H9 (cell line): Measurements from ENCODE around the gene RAB3A. TPM values are rescaled to one million over a fixed set of nuclear protein-coding genes. Genes with fewer than 3 reads are reported as not detected.
A peak's percentile ranks its signal among the peaks of the same experiment; 100 is the strongest.

ENCODE experiments used
- DNase-seq: peaks from one replicate; pipeline ENCODE4 v3.0.0-alpha.2; 2017
- H2AFZ ChIP-seq: one replicate; pipeline ENCODE4 v1.6.1; 2013; ENCODE audit warnings: mild to moderate bottlenecking, low read length, control low read depth, moderate library complexity
- H2AK5ac ChIP-seq: 2 replicates; pipeline ENCODE4 v1.6.1; 2013; ENCODE audit warnings: low read length, control low read depth, mixed read lengths; ENCODE audit not compliant: insufficient read length
- H2BK120ac ChIP-seq: one replicate; pipeline ENCODE4 v1.6.1; 2013; ENCODE audit warnings: low read depth, mild to moderate bottlenecking, low read length, control low read depth, inconsistent platforms; ENCODE audit not compliant: poor library complexity, severe bottlenecking
- H2BK12ac ChIP-seq: 2 replicates; pipeline ENCODE4 v1.6.1; 2013; ENCODE audit warnings: low read length, control low read depth, mixed read lengths, low read depth; ENCODE audit not compliant: insufficient read length
- H2BK15ac ChIP-seq: 2 replicates; pipeline ENCODE4 v1.6.1; 2013; ENCODE audit warnings: low read depth, low read length, control low read depth
- H2BK20ac ChIP-seq: one replicate; pipeline ENCODE4 v1.6.1; 2013; ENCODE audit warnings: low read depth, mild to moderate bottlenecking, low read length, control low read depth, inconsistent platforms; ENCODE audit not compliant: poor library complexity, severe bottlenecking
- H2BK5ac ChIP-seq: 2 replicates; pipeline ENCODE4 v1.6.1; 2013; ENCODE audit warnings: low read length, control low read depth, mixed read lengths; ENCODE audit not compliant: insufficient read length
- H3K14ac ChIP-seq: 2 replicates; pipeline ENCODE4 v1.6.1; 2013; ENCODE audit warnings: low read length, control low read depth; ENCODE audit not compliant: insufficient read depth
- H3K18ac ChIP-seq: 2 replicates; pipeline ENCODE4 v1.6.1; 2013; ENCODE audit warnings: low read depth, mild to moderate bottlenecking, mixed read lengths, low read length, control low read depth; ENCODE audit not compliant: insufficient read length
- H3K23ac ChIP-seq: 2 replicates; pipeline ENCODE4 v1.6.1; 2013; ENCODE audit warnings: low read length, control low read depth, mixed read lengths, low read depth; ENCODE audit not compliant: insufficient read length
- H3K23me2 ChIP-seq: 2 replicates; pipeline ENCODE4 v1.6.1; 2013; ENCODE audit warnings: low read depth, mild to moderate bottlenecking, mixed read lengths, low read length, control low read depth; ENCODE audit not compliant: insufficient read length, poor library complexity, severe bottlenecking
- H3K27ac ChIP-seq: 2 replicates; pipeline ENCODE4 v1.5.1; 2013; ENCODE audit warnings: low read length, control low read depth, mixed read lengths, low read depth; ENCODE audit not compliant: insufficient read length
- H3K27me3 ChIP-seq: 2 replicates; pipeline ENCODE4 v1.6.1; 2013; ENCODE audit warnings: low read length, control low read depth, inconsistent platforms; ENCODE audit not compliant: insufficient read depth
- H3K4ac ChIP-seq: 2 replicates; pipeline ENCODE4 v1.6.1; 2013; ENCODE audit warnings: low read depth, mild to moderate bottlenecking, control low read depth, inconsistent platforms, low read length, moderate library complexity
- H3K4me1 ChIP-seq: 2 replicates; pipeline ENCODE4 v1.6.1; 2013; ENCODE audit warnings: low read length, control low read depth, inconsistent platforms; ENCODE audit not compliant: insufficient read depth
- H3K4me2 ChIP-seq: 2 replicates; pipeline ENCODE4 v1.6.1; 2013; ENCODE audit warnings: low read length, control low read depth, mixed read lengths; ENCODE audit not compliant: insufficient read length, insufficient read depth
- H3K56ac ChIP-seq: 2 replicates; pipeline ENCODE4 v1.6.1; 2013; ENCODE audit warnings: low read depth, mild to moderate bottlenecking, mixed read lengths, low read length, control low read depth; ENCODE audit not compliant: insufficient read length
- H3K79me1 ChIP-seq: 2 replicates; pipeline ENCODE4 v1.6.1; 2013; ENCODE audit warnings: low read depth, mild to moderate bottlenecking, moderate library complexity, low read length, control low read depth, inconsistent platforms; ENCODE audit not compliant: insufficient read depth, poor library complexity, severe bottlenecking
- H3K79me2 ChIP-seq: 2 replicates; pipeline ENCODE4 v1.6.1; 2013; ENCODE audit warnings: low read length, control low read depth, inconsistent platforms; ENCODE audit not compliant: insufficient read depth
- H3K9ac ChIP-seq: 2 replicates; pipeline ENCODE4 v1.6.1; 2013; ENCODE audit warnings: low read length, control low read depth, mixed read lengths; ENCODE audit not compliant: insufficient read length; ENCODE audit errors: extremely low read depth
- H3K9me3 ChIP-seq: one replicate; pipeline ENCODE4 v1.6.1; 2013; ENCODE audit warnings: low read depth, low read length, inconsistent platforms; ENCODE audit not compliant: control insufficient read depth
- H3T11ph ChIP-seq: one replicate; pipeline ENCODE4 v1.6.1; 2013; ENCODE audit warnings: mild to moderate bottlenecking, low read length, control low read depth, inconsistent platforms
- H4K20me1 ChIP-seq: one replicate; pipeline ENCODE4 v1.6.1; 2013; ENCODE audit not compliant: control insufficient read depth, insufficient read length, insufficient read depth
- H4K5ac ChIP-seq: 2 replicates; pipeline ENCODE4 v1.6.1; 2013; ENCODE audit warnings: low read depth, mild to moderate bottlenecking, mixed read lengths, low read length, control low read depth; ENCODE audit not compliant: insufficient read length
- H4K8ac ChIP-seq: replicated peaks from 2 replicates; pipeline ENCODE4 v1.6.1; 2013; ENCODE audit warnings: low read length, control low read depth, mixed read lengths, low read depth; ENCODE audit not compliant: insufficient read length
- H4K91ac ChIP-seq: 2 replicates; pipeline ENCODE4 v1.6.1; 2013; ENCODE audit warnings: low read depth, mild to moderate bottlenecking, moderate library complexity, mixed read lengths, low read length, control low read depth; ENCODE audit not compliant: insufficient read length
- H3K27ac Mint-ChIP-seq, 3 experiments: 2 replicates in 2 of 3; 3 replicates in 1 of 3; pipeline ENCODE4 v1.8.0; 2020 to 2021; ENCODE audit warnings: mixed read lengths in 3 of 3, mild to moderate bottlenecking in 1 of 3, moderate library complexity in 1 of 3
- H3K27me3 Mint-ChIP-seq: 2 replicates; pipeline ENCODE4 v1.8.0; 2021; ENCODE audit warnings: low read depth, mild to moderate bottlenecking, moderate library complexity, mixed read lengths
- H3K36me3 Mint-ChIP-seq, 3 experiments: 2 replicates in 2 of 3; 3 replicates in 1 of 3; pipeline ENCODE4 v1.8.0; 2020 to 2021; ENCODE audit warnings: low read depth in 3 of 3, mixed read lengths in 3 of 3; ENCODE audit not compliant: insufficient read depth in 1 of 3
- H3K4me1 Mint-ChIP-seq, 2 experiments: 2 replicates each; pipeline ENCODE4 v1.8.0; 2020; ENCODE audit warnings: mixed read lengths in 2 of 2
- H3K4me3 Mint-ChIP-seq, 2 experiments: 2 replicates in 1 of 2; 3 replicates in 1 of 2; pipeline ENCODE4 v1.8.0; 2020 to 2021; ENCODE audit warnings: mild to moderate bottlenecking in 2 of 2, mixed read lengths in 2 of 2, moderate library complexity in 1 of 2
- H3K9me3 Mint-ChIP-seq, 2 experiments: 2 replicates in 1 of 2; 3 replicates in 1 of 2; pipeline ENCODE4 v1.8.0; 2020; ENCODE audit warnings: mild to moderate bottlenecking in 2 of 2, mixed read lengths in 2 of 2, moderate library complexity in 1 of 2
- CTCF ChIP-seq: fragments of 200-600 bp; sonication (generic); conservative IDR thresholded peaks from 3 replicates; pipeline ENCODE4 v1.8.0; 2021; ENCODE audit warnings: antibody characterized with exemption, mild to moderate bottlenecking
- WGBS: extraction: QIAGEN DNeasy Blood & Tissue Kit; methylation state at CpG from one replicate; pipeline ENCODE4 v1.1.7; 2013; ENCODE audit warnings: missing lambda C conversion rate, low lambda C conversion rate, mixed read lengths; ENCODE audit not compliant: insufficient read length; ENCODE audit errors: extremely low coverage; 5-methylcytosine and 5-hydroxymethylcytosine counted together
- total RNA-seq: library from RNA; stranded (reverse); gene quantifications from 2 replicates; pipeline ENCODE4 v1.2.1, GENCODE V29; 2021

Gene RAB3A
- total RNA-seq, 1 experiment from 2014 or later: 6.8 TPM

- Mint-ChIP-seq H3K9me3 (no peaks in the 10 kb centered on the region), H3K4me1 (peaks cover 15 to 34% of the 10 kb centered on the region in 2 experiments), H3K36me3 (peaks cover 7 to 13% (median 13%) of the 10 kb centered on the region in 3 experiments; a peak in 5 of 7 replicates), H3K4me3 (peak overlapping the region in 1 of 2 experiments; percentile 64; a peak in 3 of 5 replicates), H3K27ac (peak overlapping the region in 1 of 3 experiments; percentile 39; a peak in 3 of 7 replicates), H3K27me3 (no peaks in the 10 kb centered on the region)
- TF ChIP-seq CTCF: no peak
- H3K27ac ChIP-seq: no peak overlapping the region
- no peak overlapping the region for H3K18ac ChIP-seq
- no peaks in the 10 kb centered on the region for H3K9me3 ChIP-seq
- no peak overlapping the region for H3K23ac ChIP-seq
- H2BK15ac ChIP-seq: no peak overlapping the region
- H3K4me1 ChIP-seq: no peaks in the 10 kb centered on the region
- no CpG with 5 or more reads among the region's 6 CpGs for WGBS
- no peak overlapping the region for H2BK120ac ChIP-seq
- no peak overlapping the region for H2AFZ ChIP-seq
- H3K4ac ChIP-seq: no peak overlapping the region
- no peak overlapping the region for H2BK20ac ChIP-seq
- no peak overlapping the region for H3K9ac ChIP-seq
- H4K8ac ChIP-seq: no peak overlapping the region
- DNase-seq: no peak
- no peaks in the 10 kb centered on the region for H3K79me2 ChIP-seq
- H3K56ac ChIP-seq: no peak overlapping the region
- no peak overlapping the region for H2AK5ac ChIP-seq
- H3K14ac ChIP-seq: no peak overlapping the region
- H3K79me1 ChIP-seq: no peaks in the 10 kb centered on the region
- H3T11ph ChIP-seq: no peak overlapping the region
- H4K5ac ChIP-seq: no peak overlapping the region
- no peak overlapping the region for H2BK12ac ChIP-seq
- no peak overlapping the region for H4K91ac ChIP-seq
- peaks cover 4% of the 10 kb centered on the region for H4K20me1 ChIP-seq
- H2BK5ac ChIP-seq: no peak overlapping the region
- H3K23me2 ChIP-seq: peaks cover 8% of the 10 kb centered on the region
- H3K4me2 ChIP-seq: no peak overlapping the region
- no peaks in the 10 kb centered on the region for H3K27me3 ChIP-seq
These were observed 47.6 kb downstream of the RAB3A start for GRCh38 chr19:18156268-18156667.
